Measurements from ENCODE around the gene TNFRSF1A.

Gene TNFRSF1A

DNA sequence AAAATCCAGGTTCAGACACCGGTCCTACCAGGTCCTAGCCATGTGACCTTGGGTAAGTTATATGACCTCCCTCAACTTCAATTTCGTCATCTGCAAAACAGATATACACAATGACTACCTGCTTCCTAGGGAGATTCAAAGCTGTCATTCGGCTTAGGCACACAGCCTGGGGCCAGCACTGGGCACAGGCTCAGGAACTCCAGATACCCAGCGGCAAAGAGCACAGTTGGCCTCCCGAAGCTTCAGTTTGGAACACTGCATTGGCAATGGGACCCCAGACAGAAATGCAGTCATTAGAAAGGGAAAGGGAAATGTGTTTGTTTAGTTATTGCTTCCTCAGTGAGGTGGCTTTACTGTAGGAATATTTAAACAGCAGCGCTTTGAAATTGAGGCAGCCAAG is 20.0 kb downstream of the TNFRSF1A start:
- no peaks in the 10 kb centered on the region for H3K79me2 ChIP-seq (ENCODE audit: control insufficient read depth, low read length)
- peaks cover 14% of the 10 kb centered on the region for H3K27me3 ChIP-seq (ENCODE audit: control insufficient read depth, low read length)
- H3K4me1 ChIP-seq (ENCODE audit: control insufficient read depth, low read length), result peaks cover 28% of the 10 kb centered on the region
- H3F3A ChIP-seq (ENCODE audit: control insufficient read depth, insufficient read depth), result no peaks in the 10 kb centered on the region
- no peaks in the 10 kb centered on the region; the same call in 1 of the 2 replicates for H3K36me3 ChIP-seq (ENCODE audit: control insufficient read depth, low read length)
- H4K20me1 ChIP-seq (ENCODE audit: control insufficient read depth, insufficient read depth, low read depth, low read length), result no peaks in the 10 kb centered on the region
- no peaks in the 10 kb centered on the region for H3K9me2 ChIP-seq (replicated peaks; ENCODE audit: control insufficient read depth, low read length)
- no peaks in the 10 kb centered on the region for H3K9me3 ChIP-seq (ENCODE audit: control insufficient read depth, insufficient read depth, low read length)
- H3K4me3 ChIP-seq (ENCODE audit: low read length), result no peak overlapping the region
- no peak overlapping the region for H3K4me2 ChIP-seq (ENCODE audit: low read length)
- no peak overlapping the region for H3K27ac ChIP-seq (ENCODE audit: low read depth, low read length)
- TF ChIP-seq, protein P1, sequence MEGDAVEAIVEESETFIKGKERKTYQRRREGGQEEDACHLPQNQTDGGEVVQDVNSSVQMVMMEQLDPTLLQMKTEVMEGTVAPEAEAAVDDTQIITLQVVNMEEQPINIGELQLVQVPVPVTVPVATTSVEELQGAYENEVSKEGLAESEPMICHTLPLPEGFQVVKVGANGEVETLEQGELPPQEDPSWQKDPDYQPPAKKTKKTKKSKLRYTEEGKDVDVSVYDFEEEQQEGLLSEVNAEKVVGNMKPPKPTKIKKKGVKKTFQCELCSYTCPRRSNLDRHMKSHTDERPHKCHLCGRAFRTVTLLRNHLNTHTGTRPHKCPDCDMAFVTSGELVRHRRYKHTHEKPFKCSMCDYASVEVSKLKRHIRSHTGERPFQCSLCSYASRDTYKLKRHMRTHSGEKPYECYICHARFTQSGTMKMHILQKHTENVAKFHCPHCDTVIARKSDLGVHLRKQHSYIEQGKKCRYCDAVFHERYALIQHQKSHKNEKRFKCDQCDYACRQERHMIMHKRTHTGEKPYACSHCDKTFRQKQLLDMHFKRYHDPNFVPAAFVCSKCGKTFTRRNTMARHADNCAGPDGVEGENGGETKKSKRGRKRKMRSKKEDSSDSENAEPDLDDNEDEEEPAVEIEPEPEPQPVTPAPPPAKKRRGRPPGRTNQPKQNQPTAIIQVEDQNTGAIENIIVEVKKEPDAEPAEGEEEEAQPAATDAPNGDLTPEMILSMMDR (IDR thresholded peaks at IDR 0.05; ENCODE audit: low read depth, low read length, poor library complexity, severe bottlenecking), result no peak
- no peak for TF ChIP-seq EZH2phosphoT487 (IDR thresholded peaks at IDR 0.05; ENCODE audit: borderline replicate concordance, low read length)

DNA sequence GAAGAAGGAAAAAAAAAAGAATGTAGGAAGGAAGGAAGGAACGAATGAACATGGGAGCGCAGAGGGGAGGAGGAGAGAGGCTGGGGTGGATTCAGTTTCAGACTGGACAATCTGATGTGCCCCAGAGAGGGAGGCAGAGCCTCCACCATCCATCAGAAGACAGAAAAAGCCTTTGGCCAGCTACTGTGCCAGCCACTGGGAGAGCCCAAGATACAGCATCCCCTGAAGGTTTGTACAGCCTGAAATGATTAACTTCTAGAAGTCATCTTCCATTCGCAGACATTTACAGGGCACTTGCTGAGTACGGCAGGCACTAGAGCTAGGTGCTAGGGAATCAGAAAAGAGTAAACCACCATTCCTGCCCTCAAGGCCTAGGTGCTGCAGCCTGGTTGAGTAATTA is 22.4 kb downstream of the TNFRSF1A start:
- Histone ChIP-seq H3K4me3 (ENCODE audit: low read length) (no peak overlapping the region), H3K27ac (ENCODE audit: low read depth, low read length) (no peak overlapping the region), H4K20me1 (ENCODE audit: control insufficient read depth, insufficient read depth, low read depth, low read length) (no peaks in the 10 kb centered on the region), H3K36me3 (ENCODE audit: control insufficient read depth, low read length) (no peaks in the 10 kb centered on the region), H3K9me3 (ENCODE audit: control insufficient read depth, insufficient read depth, low read length) (no peaks in the 10 kb centered on the region), H3K4me2 (ENCODE audit: low read length) (no peak overlapping the region), H3K9me2 (replicated peaks; ENCODE audit: control insufficient read depth, low read length) (no peaks in the 10 kb centered on the region), H3F3A (ENCODE audit: control insufficient read depth, insufficient read depth) (no peaks in the 10 kb centered on the region), H3K79me2 (ENCODE audit: control insufficient read depth, low read length) (no peaks in the 10 kb centered on the region), H3K27me3 (ENCODE audit: control insufficient read depth, low read length) (peaks cover 17% of the 10 kb centered on the region), H3K4me1 (ENCODE audit: control insufficient read depth, low read length) (peaks cover 18% of the 10 kb centered on the region)
- TF ChIP-seq, protein P1 (IDR thresholded peaks at IDR 0.05; ENCODE audit: low read depth, low read length, poor library complexity, severe bottlenecking), result no peak
- TF ChIP-seq EZH2phosphoT487 (IDR thresholded peaks at IDR 0.05; ENCODE audit: borderline replicate concordance, low read length), result no peak

DNA sequence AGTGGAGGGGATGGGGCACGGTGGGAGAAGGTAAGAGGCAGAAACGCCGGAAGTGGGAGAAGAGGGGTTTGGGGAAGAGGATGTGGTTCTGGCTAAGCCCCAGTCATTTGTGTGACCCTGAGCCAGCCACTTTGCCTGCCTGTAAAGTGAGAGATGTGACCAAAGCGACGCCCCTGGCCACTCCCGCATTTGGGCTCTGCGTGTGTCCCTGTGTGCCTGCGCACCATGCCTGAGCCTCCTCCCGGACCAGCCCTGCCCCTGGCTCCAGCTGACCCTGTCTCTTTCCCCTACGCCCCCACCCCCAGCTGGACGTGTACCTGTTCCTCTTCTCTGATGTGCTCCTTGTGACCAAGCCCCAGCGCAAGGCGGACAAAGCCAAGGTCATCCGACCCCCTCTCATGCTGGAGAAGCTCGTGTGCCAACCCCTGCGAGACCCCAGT is 23.4 kb downstream of the TNFRSF1A start:
- H3F3A ChIP-seq (ENCODE audit: control insufficient read depth, insufficient read depth), result no peaks in the 10 kb centered on the region
- H3K36me3 ChIP-seq (ENCODE audit: control insufficient read depth, low read length), result no peaks in the 10 kb centered on the region
- H3K9me3 ChIP-seq (ENCODE audit: control insufficient read depth, insufficient read depth, low read length), result no peaks in the 10 kb centered on the region
- H3K9me2 ChIP-seq (replicated peaks; ENCODE audit: control insufficient read depth, low read length), result no peaks in the 10 kb centered on the region
- TF ChIP-seq EZH2phosphoT487 (IDR thresholded peaks at IDR 0.05; ENCODE audit: borderline replicate concordance, low read length), result no peak
- TF ChIP-seq, protein P1 (IDR thresholded peaks at IDR 0.05; ENCODE audit: low read depth, low read length, poor library complexity, severe bottlenecking), result no peak
- no peak overlapping the region for H3K27ac ChIP-seq (ENCODE audit: low read depth, low read length)
- no peak overlapping the region for H3K4me3 ChIP-seq (ENCODE audit: low read length)
- peaks cover 9% of the 10 kb centered on the region for H3K4me1 ChIP-seq (ENCODE audit: control insufficient read depth, low read length)
- no peaks in the 10 kb centered on the region for H4K20me1 ChIP-seq (ENCODE audit: control insufficient read depth, insufficient read depth, low read depth, low read length)
- H3K79me2 ChIP-seq (ENCODE audit: control insufficient read depth, low read length), result no peaks in the 10 kb centered on the region
- no peak overlapping the region for H3K4me2 ChIP-seq (ENCODE audit: low read length)
- H3K27me3 ChIP-seq (ENCODE audit: control insufficient read depth, low read length), result peaks cover 17% of the 10 kb centered on the region

Data from DOHH2 (cell line).